Putamen (tissue), 1 donor: ENCODE measurements around the gene VN1R5.
"Not testable (repeated sequence)": the region's sequence is repeated elsewhere in the genome, so short reads cannot be mapped to it uniquely, and the experiment has no call there.

ENCODE experiments used
- DNase-seq: peaks from one replicate; pipeline ENCODE4 v3.0.0-alpha.2; 2016; ENCODE audit warnings: low spot score

VN1R5 gene

DNA sequence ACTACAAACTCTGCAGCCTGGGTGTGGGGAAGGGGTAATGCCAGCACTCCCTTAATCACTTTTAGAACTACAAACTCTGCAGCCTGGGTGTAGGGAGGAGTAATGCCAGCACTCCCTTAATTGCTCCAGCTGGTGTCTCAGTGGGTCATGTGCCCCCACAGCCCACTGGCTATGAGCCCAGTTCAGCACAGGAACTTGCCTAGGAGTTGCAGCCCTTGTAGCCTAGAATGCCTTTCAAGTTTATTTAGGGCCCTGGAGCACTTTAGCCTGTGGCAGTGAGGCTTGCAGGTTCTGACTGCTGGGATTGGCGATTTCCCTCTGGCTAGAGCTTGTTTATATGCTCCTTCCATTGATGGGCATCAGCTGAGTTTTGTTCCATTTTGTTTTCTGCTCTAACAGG is 17.1 kb downstream of the VN1R5 start:
- peak; percentile 9 for DNase-seq

GRCh38 chr1:247274605-247275256 is 18.9 kb downstream of the VN1R5 start:
- no peak for DNase-seq

DNA sequence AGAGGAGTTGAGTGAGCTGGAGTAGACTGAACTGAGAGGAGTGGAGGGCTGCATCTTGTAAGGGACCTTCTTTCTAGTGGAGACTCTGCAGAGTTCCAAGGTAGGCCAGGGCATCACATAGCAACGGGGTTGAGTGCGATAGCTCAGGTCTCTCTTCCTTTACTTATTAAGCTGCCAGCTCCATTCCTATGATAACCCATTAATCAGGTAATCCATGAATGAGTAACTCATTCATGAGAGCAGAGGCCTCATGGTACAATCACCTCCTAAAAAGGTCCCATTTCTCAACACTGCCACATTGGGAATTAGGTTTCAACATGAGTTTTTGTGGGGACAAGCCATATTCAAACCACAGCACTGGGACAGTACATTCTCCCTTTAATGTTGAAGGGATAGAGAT is 21.3 kb downstream of the VN1R5 start:
- DNase-seq, result no peak

- DNase-seq, result no peak
Observed at GRCh38 chr1:247281001-247281574, 25.2 kb downstream of the VN1R5 start.

DNA sequence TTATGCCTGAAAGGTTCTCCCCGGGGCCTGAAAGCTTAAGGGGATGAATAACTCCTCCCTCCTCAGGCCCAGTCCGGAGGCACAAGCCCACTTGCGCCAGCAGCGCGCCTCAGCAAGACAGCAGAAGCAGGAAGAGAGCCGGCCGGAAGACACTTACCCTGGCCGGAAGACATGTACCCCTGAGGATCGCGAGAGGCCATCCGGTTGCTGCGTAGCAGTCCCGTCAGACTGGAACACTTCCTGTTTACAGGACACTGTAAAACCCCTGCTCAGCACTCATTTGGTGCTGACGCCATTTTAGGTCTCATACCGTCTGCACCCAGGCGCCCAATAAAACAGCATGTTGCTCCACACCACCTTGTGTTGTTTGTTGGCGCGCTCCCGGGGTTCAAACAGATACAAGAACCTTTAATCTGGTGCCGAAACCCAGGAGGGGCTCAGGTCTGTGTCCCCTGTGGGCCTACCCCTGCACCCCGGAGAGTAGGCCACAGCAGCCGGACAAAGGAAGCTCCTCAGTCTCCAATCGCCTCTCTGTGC is 30.3 kb downstream of the VN1R5 start:
- DNase-seq, result no peak

DNA sequence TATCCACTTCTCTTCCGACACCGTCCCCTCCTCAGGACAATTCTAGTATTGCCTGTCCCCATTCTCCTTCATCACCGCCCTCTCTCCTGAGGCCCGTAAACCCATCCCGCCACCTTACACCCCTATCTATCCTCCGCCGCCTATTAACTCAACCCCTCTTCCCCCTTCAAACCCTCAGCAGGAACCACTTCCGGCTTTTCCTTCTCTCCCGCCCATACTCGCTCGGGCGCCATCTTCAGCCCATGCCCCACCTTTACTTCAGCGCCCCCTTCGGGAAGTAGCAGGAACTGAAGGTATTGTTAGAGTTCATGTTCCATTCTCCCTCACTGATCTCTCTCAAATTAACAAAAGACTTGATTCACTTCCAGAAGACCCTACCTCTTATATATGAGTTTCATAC is 31.6 kb downstream of the VN1R5 start:
- no peak for DNase-seq

DNA sequence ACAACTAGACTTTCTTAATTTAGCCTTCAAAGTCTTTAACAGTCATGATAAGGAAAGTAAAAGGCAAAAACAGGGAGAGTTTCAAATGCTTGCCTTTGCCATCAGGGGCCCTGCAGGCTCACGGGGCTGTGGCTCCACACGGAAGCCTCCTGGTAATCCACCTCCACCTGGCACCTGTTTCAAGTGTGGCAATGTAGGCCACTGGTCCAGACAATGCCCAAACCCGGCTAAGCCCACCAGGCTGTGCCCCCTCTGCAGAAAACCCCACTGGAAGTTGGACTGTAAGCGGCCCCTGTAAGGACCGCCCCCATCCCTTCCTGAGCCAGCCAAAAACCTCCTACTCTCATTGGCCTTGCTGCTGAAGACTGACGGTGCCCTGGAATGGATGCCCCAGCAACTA is 32.5 kb downstream of the VN1R5 start:
- DNase-seq, result no peak

GRCh38 chr1:247289274-247289892 is 33.5 kb downstream of the VN1R5 start:
- DNase-seq, result not testable (repeated sequence)

- DNase-seq, result no peak
Observed at GRCh38 chr1:247290576-247290975, 34.7 kb downstream of the VN1R5 start.

DNA sequence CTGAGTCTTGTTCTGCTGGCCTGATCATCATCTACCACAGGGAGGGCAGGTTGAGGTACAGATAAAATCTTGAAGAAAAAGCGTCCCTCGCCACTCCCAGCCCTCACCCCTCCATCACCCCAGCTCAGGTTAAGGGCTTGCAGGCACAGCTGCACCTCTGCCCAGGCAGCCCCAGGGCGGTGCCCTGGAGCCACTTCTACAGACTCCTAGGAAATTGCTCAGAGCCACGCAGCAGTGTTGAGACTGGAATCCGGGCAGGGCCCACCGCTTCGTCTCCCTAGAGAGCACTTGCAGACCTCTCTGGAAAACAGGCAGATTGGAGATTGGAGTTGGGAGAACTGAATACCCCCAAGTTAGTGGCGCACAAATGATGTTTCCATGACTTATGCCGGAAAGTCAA is 35.3 kb downstream of the VN1R5 start:
- no peak for DNase-seq

GRCh38 chr1:247291833-247292561 is 36.1 kb downstream of the VN1R5 start:
- no peak for DNase-seq

DNA sequence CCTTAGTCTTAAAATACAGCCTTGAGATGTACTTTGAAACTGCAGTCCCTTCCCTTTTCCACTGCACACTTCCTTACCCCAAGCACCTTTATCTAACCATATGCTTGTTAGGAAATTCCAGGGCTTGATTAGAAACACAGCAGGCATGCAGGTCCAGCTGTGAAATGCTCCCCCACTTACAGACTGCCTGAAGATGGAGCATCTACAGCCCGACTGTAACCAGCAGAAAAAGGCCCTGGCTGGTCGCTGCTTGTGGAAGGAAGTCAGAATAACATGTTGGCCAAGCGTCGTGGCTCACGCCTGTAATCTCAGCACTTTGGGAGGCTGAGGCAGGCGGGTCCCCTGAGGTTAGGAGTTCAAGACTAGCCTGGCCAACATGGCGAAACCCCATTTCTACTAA is 37.2 kb downstream of the VN1R5 start:
- no peak for DNase-seq

GRCh38 chr1:247294282-247294681 is 38.4 kb downstream of the VN1R5 start:
- DNase-seq, result no peak

GRCh38 chr1:247295274-247295684 is 39.4 kb downstream of the VN1R5 start:
- no peak for DNase-seq

GRCh38 chr1:247295746-247296145 is 39.9 kb downstream of the VN1R5 start:
- DNase-seq, result no peak

- DNase-seq, result no peak
Observed at GRCh38 chr1:247296599-247297180, 40.8 kb downstream of the VN1R5 start.

DNA sequence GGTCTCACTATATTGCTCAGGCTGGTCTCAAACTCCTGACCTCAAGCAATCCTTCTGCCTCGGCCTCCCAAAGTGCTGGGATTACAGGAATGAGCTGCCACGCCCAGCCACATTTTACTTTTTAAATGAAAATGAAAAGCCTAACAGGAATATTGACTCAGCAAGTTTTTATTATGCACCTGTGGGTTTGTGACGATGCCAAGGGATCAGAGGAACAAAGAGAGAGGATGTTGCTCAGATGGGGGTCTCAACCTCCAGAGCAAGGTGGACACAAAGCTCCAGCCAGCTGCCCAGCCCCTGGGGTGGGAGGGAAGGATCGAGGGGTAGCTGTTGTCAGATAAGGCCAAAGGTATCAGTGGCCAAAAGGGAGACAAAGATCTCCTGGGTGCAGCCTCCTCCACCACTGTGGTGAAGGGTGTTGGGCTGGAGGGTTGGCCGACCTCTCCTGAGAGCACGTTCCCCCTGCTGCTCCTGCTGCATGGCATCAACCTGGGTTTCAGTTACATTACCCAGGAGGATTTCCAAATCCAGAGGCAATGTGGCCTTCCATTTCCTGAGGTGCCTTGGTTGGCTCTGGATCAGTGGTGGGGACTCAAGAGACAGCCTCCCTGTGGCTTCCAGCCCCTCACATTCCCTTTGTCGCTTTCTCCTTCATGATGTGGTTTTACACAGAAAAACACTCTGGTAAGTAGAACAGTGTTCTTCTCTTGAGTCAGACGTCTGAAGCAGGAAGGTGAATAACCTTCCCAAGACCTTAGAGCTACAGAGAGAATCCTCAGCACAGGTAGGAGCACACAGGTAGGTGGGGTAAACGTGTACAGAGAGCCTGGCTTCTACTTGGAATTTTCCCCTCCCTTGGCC is 41.6 kb downstream of the VN1R5 start:
- no peak for DNase-seq

GRCh38 chr1:247298124-247298481 is 42.2 kb downstream of the VN1R5 start:
- DNase-seq, result no peak

- DNase-seq, result no peak
Observed at GRCh38 chr1:247298701-247299100, 42.8 kb downstream of the VN1R5 start.

DNA sequence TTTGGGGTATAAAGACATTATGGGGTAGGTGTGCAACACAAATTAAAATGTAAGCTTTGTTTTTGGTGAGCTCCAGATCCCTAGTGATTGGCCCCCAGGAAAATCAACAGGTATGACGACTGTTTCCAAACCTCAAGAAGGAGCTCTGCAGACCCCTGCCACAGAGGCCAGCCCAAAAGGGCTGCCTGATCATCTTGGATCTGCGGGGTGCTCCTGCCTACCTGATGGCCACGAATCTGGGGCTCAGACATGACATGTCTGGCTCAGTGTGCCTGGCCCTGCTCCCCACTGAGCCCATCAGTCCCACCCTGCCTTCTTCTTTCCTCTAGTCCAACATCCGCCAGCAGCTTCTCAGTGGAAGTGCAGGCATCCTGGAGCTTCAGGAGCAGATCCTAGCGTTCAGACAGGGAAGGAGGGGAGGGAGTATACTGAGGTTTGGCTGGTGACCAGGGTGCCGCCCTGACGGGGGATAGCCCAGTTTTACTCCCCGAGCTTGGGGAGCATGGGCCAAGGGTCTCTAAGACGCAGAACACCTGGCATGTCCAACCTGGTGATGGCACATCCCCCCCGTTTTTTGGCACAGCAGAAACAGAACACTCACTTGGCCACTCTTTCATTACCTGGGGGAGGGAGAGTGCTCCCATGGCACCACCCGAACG is 44.0 kb downstream of the VN1R5 start:
- DNase-seq, result no peak
